HG03460 (cell line): Measurements from ENCODE around the gene AGAP5.
A peak's percentile ranks its signal among the peaks of the same experiment; 100 is the strongest.
"Not testable (repeated sequence)": the region's sequence is repeated elsewhere in the genome, so short reads cannot be mapped to it uniquely, and the experiment has no call there.

Experiments used
- ATAC-seq: cut with Tn5 transposase; IDR thresholded peaks from one replicate; pipeline ENCODE4 v1.9.1; 2021; ENCODE audit not compliant: unreplicated experiment

AGAP5 gene

DNA sequence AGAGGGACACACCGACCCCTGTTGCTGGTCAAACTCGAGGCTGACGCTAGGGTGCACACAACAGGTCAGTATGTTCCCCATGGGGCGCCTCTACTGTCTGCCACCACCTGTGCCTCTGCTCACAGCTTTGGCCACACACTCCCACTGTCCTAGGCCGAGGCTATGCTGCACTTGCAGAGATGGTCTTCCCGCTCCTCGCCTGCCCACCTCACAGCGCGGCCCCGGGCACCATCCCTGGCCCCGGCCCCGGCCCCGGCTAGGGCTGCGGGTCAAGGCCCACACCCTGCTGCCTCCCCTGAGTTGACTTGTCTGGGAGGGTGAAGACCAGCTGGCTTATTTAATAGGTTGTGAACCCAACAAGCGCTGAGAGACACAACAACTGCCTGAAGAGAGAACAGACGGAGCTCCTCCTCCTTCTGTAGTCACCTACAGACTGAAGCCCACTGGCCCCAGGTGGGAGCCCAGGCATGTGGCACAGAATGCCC is at the start of gene AGAP5:
AGAP5 (minus strand) TSS at position 435 of the 485 bp plus-strand sequence; CDS start at position 81, 354 bp downstream.
- ATAC-seq: not testable (repeated sequence)

DNA sequence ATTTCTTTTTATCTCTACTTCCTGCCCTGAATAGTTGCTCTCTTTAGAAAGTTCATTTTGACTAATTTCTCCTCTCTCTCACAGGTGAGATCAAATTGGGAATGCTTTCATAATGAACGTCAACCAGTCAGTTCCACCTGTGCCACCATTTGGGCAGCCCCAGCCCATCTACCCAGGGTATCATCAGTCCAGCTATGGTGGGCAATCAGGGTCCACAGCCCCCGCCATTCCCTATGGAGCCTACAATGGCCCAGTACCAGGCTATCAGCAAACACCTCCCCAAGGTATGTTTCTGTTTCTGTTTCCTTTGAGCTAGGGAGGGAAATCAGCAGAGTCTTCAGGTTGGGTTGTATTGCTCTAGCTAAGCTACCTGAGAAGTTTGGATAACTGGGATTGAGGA is 48.8 kb upstream of the AGAP5 start:
- ATAC-seq: no peak

GRCh38 chr10:73744664-73744975 is 46.7 kb upstream of the AGAP5 start:
- peak; percentile 25 for ATAC-seq

- peak; percentile 85 for ATAC-seq
Measured at GRCh38 chr10:73743905-73744663, 46.2 kb upstream of the AGAP5 start, which contains the start of gene SEC24C. Gene SEC24C, plus strand, starts transcription at chr10:73744372. Its CDS starts 2,461 bp downstream, at chr10:73746833.

- no peak for ATAC-seq
Measured at GRCh38 chr10:73743327-73743904, 45.5 kb upstream of the AGAP5 start.

DNA sequence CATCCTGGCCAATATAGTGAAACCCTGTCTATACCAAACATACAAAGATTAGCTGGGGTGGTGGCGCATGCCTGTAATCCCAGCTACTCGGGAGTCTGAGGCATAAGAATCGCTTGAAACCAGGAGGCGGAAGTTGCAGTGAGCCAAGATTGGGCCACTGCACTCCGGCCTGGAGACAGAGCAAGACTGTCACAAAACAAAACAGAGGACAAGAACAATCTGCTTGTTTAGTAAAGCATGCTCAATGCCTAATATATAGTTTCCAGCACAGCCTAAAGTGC is 44.5 kb upstream of the AGAP5 start:
- ATAC-seq: no peak

GRCh38 chr10:73740501-73741254 is 42.8 kb upstream of the AGAP5 start:
- ATAC-seq: not testable (repeated sequence)

DNA sequence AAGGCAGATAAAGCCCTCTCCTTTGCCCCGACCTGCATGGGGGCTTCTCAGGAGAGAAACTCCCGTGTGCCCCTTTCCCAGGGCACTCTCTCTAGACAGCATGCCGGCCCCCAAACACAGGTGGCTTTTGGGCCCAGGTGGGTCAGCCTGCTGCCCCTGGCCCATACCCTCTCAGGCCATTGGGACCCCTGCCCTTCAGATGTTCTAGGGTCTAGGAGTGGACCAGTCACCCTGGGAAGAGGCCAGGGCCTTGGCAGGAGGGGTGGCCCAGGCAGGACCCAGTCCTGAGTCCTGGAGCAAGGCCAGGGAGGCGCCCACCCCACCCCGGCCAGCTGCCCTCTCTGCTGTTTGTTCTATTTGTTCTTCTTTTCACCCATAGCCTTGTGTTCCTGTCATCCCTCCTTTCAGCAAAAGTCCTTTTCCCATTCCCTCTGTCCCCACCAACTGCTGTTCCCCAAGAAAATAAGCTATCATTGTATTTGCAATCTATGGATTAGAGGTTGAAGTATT is 36.9 kb upstream of the AGAP5 start:
- no peak for ATAC-seq

DNA sequence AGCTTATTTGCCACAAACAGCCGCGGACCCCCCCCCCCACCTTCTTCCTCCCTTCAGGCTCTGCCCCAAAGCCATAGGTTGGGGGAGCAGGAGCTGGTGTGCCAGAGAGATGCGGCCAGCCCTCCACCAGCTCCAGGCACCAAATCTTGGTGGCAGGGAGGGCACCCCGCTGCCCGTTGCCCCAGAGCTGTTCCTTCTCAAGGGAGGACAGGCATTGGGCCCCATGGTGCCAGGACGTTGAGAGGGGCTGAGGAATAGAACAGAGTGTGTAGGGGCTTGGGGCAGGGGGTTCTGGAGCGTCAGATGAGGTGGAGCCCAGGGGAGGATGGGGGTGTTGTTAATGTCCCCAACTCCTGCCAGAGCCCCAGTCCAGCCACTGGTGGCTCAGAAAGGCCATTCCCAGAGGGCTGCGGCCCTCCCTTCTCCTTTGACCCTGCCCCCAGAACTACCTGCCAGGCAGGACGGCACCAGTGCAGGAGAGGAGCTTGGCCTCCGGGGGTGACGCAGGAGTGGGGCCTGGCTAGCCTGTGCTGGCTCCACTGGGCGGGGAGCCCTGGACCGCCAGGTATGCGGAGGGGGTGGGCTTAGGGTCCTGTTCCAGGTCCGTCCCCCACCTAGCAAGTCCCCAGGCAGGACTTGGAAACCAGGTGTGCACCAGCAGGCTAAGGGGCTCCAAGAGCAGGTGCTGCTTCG is 36.3 kb upstream of the AGAP5 start:
- no peak for ATAC-seq

DNA sequence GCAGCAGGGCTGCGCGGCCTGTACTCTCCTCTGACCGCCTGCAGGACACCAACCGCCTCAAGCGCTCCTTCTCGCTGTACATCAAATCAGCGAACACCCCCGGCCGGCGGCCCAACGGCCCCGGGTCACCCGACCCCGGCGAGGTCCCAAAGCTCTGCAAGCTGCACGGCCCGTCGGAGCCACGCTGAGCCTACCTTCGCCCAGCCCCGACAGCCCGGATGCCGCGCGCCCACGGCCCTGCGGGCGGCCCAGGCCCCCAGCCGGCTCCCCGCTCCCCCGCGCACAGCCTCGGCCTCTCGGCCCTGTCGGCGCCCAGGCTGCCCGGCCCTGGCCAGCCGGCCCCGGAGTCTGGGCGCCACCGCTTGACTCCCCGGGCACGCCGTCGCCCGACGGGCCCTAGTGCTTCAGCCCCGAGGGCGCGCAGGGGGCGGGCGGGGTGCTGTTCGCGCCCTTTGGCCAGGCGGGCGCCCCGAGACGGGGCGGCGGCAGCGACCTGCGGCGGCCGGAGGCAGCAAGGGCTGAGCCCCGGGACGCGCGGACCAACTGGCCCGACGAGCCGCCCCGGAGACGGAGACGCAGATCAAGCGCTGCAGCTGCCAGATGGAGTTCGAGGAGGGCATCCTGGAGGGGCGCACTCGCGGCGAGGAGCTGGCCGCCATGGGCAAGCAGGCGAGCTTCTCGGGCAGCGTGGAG is 35.2 kb upstream of the AGAP5 start:
- no peak for ATAC-seq

GRCh38 chr10:73732426-73732825 is 34.5 kb upstream of the AGAP5 start:
- no peak for ATAC-seq

- no peak for ATAC-seq
Measured at GRCh38 chr10:73731588-73732375, 33.9 kb upstream of the AGAP5 start.

DNA sequence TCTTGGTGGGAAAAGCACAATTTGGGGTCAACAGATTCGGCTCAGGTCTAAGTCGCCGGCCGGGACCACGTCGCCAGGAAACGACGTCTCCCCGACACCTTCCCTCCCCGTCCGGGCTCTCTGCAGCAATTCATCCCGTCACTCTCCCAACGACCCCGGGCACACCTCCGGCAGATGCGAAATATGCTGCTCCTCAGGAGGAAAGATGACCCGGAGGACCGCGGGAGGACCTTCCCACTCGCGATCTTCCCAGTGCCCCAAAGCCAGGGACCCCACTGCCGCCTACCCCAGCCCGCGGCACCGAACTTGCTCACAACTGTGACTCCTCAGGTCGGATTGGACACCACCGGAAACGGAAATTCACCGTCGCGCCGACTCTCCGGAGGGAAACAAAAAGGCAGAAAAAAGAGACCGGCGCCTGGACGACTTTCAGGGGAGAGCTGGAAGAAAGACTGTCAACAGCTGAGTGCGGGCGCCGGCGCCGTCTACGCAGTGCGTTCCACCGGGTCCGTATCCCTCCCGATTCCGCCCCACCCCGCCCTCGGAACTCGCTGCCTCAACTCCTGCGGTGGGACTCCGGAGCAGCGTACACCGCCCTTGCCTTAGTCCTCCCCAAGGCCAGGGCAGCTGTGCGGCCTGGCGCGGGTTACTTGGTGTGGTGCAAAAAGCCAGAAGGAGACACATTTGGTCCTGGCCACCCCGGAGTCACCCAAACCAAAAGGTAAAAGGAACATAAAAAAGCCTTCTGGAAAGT is 32.4 kb upstream of the AGAP5 start:
- ATAC-seq: peak; percentile 90

- not testable (repeated sequence) for ATAC-seq
Measured at GRCh38 chr10:73729781-73730152, 31.9 kb upstream of the AGAP5 start.

DNA sequence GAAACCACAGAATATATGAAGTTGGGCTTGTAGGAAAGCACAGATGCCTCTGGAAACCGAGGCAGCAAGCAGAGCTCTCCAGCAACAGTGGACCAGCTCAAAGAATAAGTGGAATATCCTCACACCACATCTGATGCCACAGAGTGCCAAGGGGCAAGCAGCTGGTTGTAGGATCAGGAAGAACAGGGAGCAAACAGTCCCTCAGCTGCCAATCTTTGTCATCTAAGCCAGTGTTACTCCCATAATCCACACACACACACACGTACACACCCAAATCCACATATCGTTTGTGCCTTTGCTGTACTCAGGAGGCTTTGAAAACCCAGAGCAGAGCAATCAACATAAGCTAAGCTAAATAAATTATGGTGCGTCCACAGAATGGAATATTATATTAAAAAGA is 25.6 kb upstream of the AGAP5 start:
- ATAC-seq: no peak

- ATAC-seq: not testable (repeated sequence)
Measured at GRCh38 chr10:73720561-73720960, 22.7 kb upstream of the AGAP5 start.

DNA sequence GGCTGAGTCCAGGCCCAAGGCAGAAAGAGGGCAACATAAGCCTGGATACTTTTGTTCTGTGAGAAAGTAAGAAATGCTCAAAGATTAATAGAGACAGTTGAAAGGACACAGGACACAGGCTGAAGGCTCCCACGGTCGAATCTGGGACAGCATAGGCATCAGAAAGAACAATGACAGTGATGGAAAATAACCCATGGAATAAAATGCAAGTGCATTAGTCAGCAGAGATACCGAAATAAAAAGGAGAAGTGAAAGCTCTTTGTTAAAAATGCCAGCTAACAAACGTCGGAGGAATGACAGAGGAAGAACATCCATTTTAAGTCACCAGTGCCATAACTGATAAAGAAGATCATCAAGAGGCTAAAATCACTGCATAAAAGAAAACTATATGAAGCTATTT is 19.6 kb upstream of the AGAP5 start:
- ATAC-seq: no peak

- no peak for ATAC-seq
Measured at GRCh38 chr10:73716251-73716650, 18.3 kb upstream of the AGAP5 start.
